Medulla oblongata (tissue), 1 donor: ENCODE results near the gene SENP5.
"Not testable (repeated sequence)": the region's sequence is repeated elsewhere in the genome, so short reads cannot be mapped to it uniquely, and the experiment has no call there.

Source experiments
- DNase-seq: peaks from one replicate; pipeline ENCODE4 v3.0.0-alpha.2; 2015; ENCODE audit errors: extremely low spot score

Gene SENP5, protein sequence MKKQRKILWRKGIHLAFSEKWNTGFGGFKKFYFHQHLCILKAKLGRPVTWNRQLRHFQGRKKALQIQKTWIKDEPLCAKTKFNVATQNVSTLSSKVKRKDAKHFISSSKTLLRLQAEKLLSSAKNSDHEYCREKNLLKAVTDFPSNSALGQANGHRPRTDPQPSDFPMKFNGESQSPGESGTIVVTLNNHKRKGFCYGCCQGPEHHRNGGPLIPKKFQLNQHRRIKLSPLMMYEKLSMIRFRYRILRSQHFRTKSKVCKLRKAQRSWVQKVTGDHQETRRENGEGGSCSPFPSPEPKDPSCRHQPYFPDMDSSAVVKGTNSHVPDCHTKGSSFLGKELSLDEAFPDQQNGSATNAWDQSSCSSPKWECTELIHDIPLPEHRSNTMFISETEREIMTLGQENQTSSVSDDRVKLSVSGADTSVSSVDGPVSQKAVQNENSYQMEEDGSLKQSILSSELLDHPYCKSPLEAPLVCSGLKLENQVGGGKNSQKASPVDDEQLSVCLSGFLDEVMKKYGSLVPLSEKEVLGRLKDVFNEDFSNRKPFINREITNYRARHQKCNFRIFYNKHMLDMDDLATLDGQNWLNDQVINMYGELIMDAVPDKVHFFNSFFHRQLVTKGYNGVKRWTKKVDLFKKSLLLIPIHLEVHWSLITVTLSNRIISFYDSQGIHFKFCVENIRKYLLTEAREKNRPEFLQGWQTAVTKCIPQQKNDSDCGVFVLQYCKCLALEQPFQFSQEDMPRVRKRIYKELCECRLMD

GRCh38 chr3:196867507-196868296 lies at the start of gene SENP5:
TSS of gene SENP5 (plus strand) at chr3:196867920. CDS start at chr3:196885182, 17,262 bp downstream.
- peak; percentile 92 for DNase-seq

GRCh38 chr3:196821806-196822355 lies 45.8 kb upstream of the SENP5 start:
- no peak for DNase-seq

DNA sequence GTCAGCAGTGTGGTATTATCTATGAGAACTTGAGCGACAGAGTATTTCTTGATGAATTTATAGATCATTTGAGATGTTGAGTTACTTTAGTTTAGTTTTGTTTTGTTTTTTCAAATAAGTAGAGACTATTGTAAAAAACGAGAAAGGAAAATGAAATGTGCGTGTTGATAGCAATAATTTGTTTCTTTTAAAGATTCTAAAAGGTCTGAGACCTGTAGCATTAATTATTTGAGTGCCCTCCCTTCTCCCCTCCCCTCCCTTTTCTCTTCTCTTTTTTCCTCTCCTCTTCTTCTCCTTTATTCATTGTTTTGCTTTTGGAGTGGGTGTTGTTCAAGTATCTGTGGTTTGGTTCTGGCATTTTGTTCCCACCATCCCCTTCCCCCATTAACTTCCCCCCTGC lies 38.1 kb upstream of the SENP5 start:
- not testable (repeated sequence) for DNase-seq

- DNase-seq: no peak
Measured at GRCh38 chr3:196835086-196835485, 32.6 kb upstream of the SENP5 start.

DNA sequence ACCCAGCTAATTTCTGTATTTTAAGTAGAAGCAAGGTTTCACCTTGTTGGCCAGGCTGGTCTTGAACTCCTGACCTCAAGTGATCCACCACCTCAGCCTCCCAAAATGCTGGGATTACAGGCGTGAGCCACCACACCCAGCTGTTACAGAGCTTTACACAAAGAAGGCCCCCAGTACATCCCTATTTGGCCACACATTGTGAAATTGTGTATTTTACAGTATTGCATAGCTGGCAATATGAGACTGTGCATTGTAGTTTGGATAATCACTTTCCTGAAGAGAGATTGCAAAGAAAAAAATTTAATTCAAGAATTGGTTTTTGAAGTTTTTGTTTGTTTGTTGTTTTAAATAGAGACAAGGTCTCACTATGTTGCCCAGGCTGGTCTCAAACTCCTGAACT lies 31.1 kb upstream of the SENP5 start:
- DNase-seq: not testable (repeated sequence)

DNA sequence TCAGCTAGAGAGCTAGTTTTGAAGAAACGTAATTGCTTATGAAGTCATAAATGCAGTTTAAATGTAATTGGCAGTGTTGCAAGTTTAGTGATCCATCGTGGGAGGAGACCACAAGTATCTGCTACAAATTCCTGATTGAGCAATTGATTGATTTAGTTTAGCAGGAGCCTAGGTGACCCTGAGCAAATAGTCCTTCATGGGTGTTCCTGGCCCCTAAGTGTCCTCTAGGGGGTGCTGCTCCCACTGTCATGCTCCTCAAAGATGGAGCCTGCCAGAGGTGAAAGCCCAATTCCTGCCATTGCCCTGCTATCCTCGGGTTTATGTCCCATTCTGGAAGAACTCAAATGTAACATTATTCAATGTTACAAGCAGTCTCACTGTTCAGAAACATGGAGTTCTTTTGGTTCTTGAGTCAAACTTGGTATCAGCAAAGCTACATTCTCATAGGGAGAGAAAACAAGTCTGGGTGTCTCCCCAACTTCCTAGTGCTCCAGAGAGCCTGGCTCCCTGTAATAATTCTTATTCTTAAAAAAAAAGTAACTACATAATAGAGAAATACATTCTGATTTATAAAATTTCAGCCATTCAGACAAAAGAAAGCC lies 29.8 kb upstream of the SENP5 start:
- DNase-seq: peak; percentile 73

DNA sequence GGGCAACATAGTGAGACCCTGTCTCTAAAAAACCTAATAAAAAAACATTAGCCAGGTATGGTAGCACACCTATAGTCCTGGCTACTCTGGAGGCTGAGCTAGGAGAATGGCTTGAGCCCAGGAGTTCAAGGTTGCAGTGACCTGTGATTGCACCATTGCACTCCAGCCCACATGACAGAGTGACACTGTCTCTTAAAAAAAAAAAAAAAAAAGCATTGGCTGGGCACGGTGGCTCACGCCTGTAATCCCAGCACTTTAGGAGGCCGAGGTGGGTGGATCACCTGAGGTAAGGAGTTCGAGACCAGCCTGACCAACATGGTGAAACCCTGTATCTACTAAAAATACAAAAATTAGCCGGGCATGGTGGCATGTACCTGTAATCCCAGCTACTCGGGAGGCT lies 28.4 kb upstream of the SENP5 start:
- not testable (repeated sequence) for DNase-seq

GRCh38 chr3:196842567-196843434 lies 24.9 kb upstream of the SENP5 start:
- peak; percentile 32 for DNase-seq

GRCh38 chr3:196843435-196844110 lies 24.1 kb upstream of the SENP5 start:
- DNase-seq: no peak

DNA sequence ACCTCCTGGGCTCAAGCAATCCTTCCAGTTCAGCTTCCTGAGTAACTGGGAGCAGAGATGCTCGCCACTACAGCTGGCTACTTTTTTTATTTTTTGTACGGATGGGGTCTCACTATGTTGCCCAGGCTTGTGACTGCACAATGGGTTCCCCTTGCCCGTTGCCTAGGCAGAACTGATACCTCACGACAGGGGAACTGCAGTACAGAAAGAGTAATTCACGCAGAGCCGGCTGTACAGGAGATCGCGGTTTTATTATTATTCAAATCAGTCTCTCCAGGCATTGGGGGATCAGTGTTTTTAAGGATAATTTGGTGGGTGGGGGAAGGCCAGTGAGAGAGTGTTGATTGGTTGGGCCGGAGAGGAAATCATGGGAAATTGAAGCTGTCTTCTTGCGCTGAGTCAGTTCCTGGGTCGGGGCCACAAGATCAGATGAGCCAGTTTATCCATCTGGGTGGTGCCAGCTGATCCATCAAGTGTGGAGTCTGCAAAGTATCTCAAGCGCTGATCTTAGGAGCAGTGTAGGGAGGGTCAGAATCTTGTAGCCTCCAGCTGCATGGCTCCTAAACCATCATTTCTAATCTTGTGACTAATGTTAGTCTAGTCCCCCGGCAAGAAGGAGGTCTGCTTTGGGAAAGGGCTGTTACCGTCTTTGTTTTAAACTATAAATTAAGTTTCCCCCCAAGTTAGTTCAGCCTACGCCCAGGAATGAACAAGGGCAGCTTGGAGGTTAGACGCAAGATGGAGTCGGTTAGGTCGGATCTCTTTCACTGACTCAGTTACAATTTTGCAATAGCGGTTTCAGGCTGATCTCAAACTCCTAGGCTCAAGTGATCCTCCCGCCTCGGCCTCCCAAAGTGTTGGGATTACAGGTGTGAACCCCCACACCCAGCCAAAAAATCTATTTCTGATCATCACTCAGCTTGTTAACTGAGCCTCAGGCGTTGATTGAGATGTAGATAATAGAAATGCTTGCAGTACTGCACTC lies 23.2 kb upstream of the SENP5 start:
- not testable (repeated sequence) for DNase-seq

DNA sequence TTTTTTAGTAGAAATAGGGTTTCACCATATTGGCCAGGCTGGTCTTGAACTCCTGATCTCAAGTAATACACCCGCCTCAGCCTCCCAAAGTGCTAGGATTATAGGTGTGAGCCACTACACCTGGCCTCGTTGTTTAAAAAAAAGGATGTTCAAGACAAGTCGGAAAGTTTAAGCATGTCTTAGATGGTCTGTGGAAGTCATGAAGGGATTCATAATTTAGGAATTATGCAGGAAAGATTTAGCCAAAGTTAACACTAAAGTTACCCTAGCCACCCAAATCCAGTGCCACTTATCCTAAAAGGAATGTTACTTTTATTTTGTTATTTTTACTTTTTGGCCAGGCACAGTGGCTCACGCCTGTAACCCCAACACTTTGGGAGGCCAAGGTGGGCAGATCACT lies 19.3 kb upstream of the SENP5 start:
- not testable (repeated sequence) for DNase-seq

DNA sequence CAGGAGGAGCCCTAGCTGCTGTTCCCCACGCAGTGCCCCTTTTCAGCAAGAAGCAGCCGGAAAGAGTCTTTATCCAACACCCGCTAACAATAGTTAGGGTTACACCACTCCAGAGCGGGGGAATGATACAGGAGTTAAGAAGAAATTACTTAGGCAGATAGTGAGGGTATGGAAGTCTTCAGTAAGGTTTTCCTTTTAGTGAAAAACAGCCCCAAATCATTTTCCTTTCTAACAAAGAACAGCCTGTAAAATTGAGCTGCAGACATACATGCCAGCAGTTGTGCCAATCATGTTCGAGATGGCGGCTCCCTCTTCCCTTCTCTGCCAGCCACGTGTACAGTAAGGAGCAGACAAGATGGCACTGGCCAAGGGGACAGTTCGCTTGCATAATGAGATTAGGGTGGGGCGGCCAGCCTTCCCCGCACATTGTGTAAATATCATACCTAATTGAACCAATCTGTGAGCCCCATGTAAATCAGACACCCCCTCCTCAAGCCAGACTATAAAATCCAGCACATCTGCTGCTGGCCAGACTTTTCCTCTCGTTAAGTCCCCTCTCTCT lies 18.5 kb upstream of the SENP5 start:
- DNase-seq: no peak

DNA sequence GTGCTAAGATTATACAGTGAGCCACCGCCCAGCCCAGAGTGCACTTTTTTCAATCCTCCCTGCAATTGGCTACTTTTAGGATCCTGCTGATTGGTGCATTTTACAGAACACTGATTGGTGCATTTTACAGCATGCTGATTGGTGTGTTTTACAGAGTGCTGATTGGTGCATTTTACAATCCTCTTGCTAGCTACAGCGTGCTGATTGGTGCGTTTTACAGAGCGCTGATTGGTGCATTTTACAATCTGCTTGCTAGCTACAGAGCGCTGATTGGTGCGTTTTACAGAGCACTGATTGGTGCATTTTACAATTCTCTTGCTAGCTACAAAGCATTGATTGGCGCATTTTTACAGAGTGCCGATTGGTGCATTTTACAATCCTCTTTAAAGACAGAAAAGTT lies 4.7 kb upstream of the SENP5 start:
- DNase-seq: not testable (repeated sequence)

DNA sequence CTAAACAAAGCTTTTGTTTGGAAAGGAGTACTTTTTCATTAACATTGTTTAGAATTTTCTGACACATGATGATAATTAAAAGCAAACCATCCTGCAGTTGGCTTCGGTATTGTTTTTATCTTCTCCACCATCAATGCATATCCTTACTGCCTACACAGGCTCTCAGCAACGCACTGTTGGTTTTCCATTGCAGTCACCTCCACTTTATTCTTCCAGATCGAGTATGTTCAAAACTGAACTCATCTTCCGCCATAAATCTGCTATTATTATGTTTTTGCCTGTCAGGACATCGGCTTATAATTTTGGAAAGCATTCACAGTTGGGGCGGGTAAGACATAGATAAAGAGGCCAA lies 589 bp upstream of the SENP5 start:
- DNase-seq: no peak

DNA sequence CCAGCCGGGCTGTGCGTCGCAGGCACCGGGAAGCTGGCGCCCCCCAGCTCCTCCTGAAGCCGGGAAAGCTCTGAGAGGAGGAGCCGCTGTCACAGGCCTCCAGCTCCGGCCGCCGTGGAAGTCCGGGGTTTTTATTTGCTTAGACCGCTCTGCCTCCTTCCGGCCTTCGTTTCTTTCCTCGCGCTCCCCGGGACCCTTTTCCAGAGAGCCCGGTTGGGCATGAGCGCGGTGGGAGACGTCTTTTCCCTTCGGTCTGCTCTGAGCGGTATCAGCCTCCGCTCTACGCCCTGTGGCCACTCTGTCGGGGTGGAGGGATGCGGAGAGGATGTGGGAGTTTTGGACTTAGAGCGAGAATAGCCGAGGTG lies 559 bp downstream of the SENP5 start:
- DNase-seq: no peak

GRCh38 chr3:196872316-196872715 lies 4.6 kb downstream of the SENP5 start:
- DNase-seq: no peak

- DNase-seq: not testable (repeated sequence)
Measured at GRCh38 chr3:196874511-196875094, 6.9 kb downstream of the SENP5 start.

- DNase-seq: no peak
Measured at GRCh38 chr3:196875258-196875657, 7.5 kb downstream of the SENP5 start.
